ENCODE data around the gene BBS9. TPM values are rescaled to one million over a fixed set of nuclear protein-coding genes. Genes with fewer than 3 reads are reported as not detected.

The BBS9 gene
- total and polyA plus RNA-seq, 2 of the 4 experiments (the other 2 are of a cell fraction) = 7.9 to 9.5 TPM

DNA sequence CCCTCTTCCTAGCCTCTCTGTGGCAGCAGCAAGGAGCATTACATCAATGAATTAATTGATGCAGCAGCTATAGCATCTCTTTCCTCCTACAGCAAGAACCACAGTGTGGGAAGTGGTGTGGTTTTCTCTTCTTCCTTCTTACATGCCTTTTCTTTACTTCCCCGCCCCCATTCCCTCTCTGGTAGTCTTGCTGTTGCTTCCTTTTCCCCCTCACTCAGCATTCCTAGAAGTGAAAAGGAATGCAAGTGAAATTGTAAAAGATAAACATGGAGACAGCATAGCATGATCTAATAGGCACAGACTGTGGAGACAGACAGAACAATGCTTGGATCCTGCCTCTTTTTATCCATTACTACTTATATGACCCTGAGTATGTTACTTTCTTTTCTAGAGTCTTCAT is 405.5 kb downstream of the BBS9 start:
- peak overlapping the region; percentile 37 for H2AK5ac ChIP-seq (ENCODE audit: low read depth, low read length)
- no peaks in the 10 kb centered on the region for H3K79me1 ChIP-seq (ENCODE audit: low read depth in 1 of 2, low read length in 2 of 2)
- H3K27me3 ChIP-seq (ENCODE audit: control insufficient read depth, insufficient read depth, low read length) = no peaks in the 10 kb centered on the region
- in situ Hi-C loops (cut with MboI; ENCODE audit: low sequenced_read_pairs) = no loop called here
- ATAC-seq (ENCODE audit: low read depth) (peak; percentile 90), DNase-seq (peak; percentile 67)
- no peak overlapping the region for H2AK9ac ChIP-seq (replicated peaks; ENCODE audit: low read depth, low read length, poor library complexity)
- intact Hi-C loops (cut with micrococcal nuclease) = no loop called here
- no peaks in the 10 kb centered on the region for H3K36me3 ChIP-seq (ENCODE audit: control insufficient read depth, insufficient read depth, low read length)
- peak overlapping the region; percentile 68 for H4K5ac ChIP-seq (ENCODE audit: low read depth, low read length)
- peak overlapping the region in 1 of 2 experiments; percentile 23; a peak in 1 of 4 replicates for H4K8ac ChIP-seq (ENCODE audit: low read depth in 2 of 2, low read length in 2 of 2)
- peaks cover 6% of the 10 kb centered on the region for H3K4me1 ChIP-seq (ENCODE audit: control insufficient read depth, insufficient read depth, low read length)
- no peak overlapping the region for H3K14ac ChIP-seq (replicated peaks; ENCODE audit: low read depth, low read length)
- H3K4ac ChIP-seq (ENCODE audit: low read depth, low read length) = peak overlapping the region; percentile 41
- no TSS peak for BruUV-seq (replicated peaks)
- dilution Hi-C loops (cut with HindIII; ENCODE audit: low sequenced_read_pairs, unreplicated experiment) = no loop called here
- peak overlapping the region; percentile 13; the same call in 1 of the 2 replicates for H3K23ac ChIP-seq (ENCODE audit: low read depth, low read length)
- CTCF ChIA-PET = interaction anchor here (0.9 kb wide), 1 partner anchor 14 kb away, joined by 3 read pairs; no protein-coding TSS in a partner anchor
- TF ChIP-seq MAFK (IDR thresholded peaks at IDR 0.05; ENCODE audit: low read depth, low read length) (peak; percentile 67), CEBPB (IDR thresholded peaks at IDR 0.05; ENCODE audit: low read depth, low read length) (no peak)
- H3K18ac ChIP-seq (ENCODE audit: low read depth, low read length) = peak overlapping the region; percentile 59; the same call in 1 of the 2 replicates
- 0 out of 2 replicates have a peak overlapping the region, but pooled peaks have one; percentile 5 for H2BK20ac ChIP-seq (ENCODE audit: low read depth, low read length)
- H3K4me3 ChIP-seq (ENCODE audit: insufficient read depth, low read depth, low read length) = no peak overlapping the region
- no CpG with 5 or more reads among the region's 1 CpG for WGBS, 2 experiments (ENCODE audit: extremely low coverage in 2 of 2, insufficient read length in 1 of 2)
- 0 out of 3 replicates have a peak overlapping the region, but pooled peaks have one; percentile 15 for H2BK15ac ChIP-seq (ENCODE audit: low read depth, low read length)
- H3K4me2 ChIP-seq (ENCODE audit: low read depth, low read length) = peak overlapping the region; percentile 27; the same call in 1 of the 2 replicates
- peak overlapping the region; percentile 68; the same call in 1 of the 2 replicates for H3K27ac ChIP-seq (ENCODE audit: insufficient read depth, low read length)
- peak overlapping the region; percentile 28 for H2AFZ ChIP-seq (replicated peaks; ENCODE audit: low read length, poor library complexity)
- H4K91ac ChIP-seq (ENCODE audit: insufficient read depth, low read depth, low read length) = 0 out of 2 replicates have a peak overlapping the region, but pooled peaks have one; percentile 80
- no peak overlapping the region for H3K56ac ChIP-seq (ENCODE audit: extremely low read depth, insufficient read depth, low read length)
- no peak overlapping the region for H3K9ac ChIP-seq (ENCODE audit: low read depth, low read length)
- no peaks in the 10 kb centered on the region for H3K9me3 ChIP-seq (ENCODE audit: control insufficient read depth, insufficient read depth, low read length)
- POLR2A ChIA-PET (ENCODE audit: unreplicated experiment) = interaction anchor here (0.5 kb wide), 1 partner anchor 95 kb away, joined by 4 read pairs; no protein-coding TSS in a partner anchor
- peak overlapping the region; percentile 30; the same call in 1 of the 2 replicates for H2BK120ac ChIP-seq (ENCODE audit: low read depth, low read length)
- H2BK5ac ChIP-seq (ENCODE audit: low read depth, low read length, poor library complexity, severe bottlenecking) = no peak overlapping the region
- H3K9me1 ChIP-seq (ENCODE audit: insufficient read depth, low read length) = peaks cover 4% of the 10 kb centered on the region; the same call in 1 of the 2 replicates
- H4K20me1 ChIP-seq (ENCODE audit: insufficient read depth, low read length) = no peaks in the 10 kb centered on the region
